ENCODE data around the gene TACC2.

The TACC2 gene

GRCh38 chr10:122138831-122139625 is 150.1 kb downstream of the TACC2 start:
- no peaks in the 10 kb centered on the region for H3K9me3 Mint-ChIP-seq
- H3K27ac Mint-ChIP-seq = no peak overlapping the region
- no peaks in the 10 kb centered on the region for H3K27me3 Mint-ChIP-seq (ENCODE audit: low read depth)
- no peaks in the 10 kb centered on the region for H3K36me3 Mint-ChIP-seq (ENCODE audit: low read depth)
- no peak overlapping the region for H3K4me3 Mint-ChIP-seq
- H3K4me1 Mint-ChIP-seq (ENCODE audit: low read depth) = no peaks in the 10 kb centered on the region

- Mint-ChIP-seq H3K27ac (no peak overlapping the region), H3K4me3 (no peak overlapping the region), H3K9me3 (no peaks in the 10 kb centered on the region), H3K36me3 (ENCODE audit: low read depth) (no peaks in the 10 kb centered on the region), H3K4me1 (ENCODE audit: low read depth) (no peaks in the 10 kb centered on the region), H3K27me3 (ENCODE audit: low read depth) (no peaks in the 10 kb centered on the region)
Observed at GRCh38 chr10:122139627-122140170, 150.7 kb downstream of the TACC2 start.

- Mint-ChIP-seq H3K9me3 (no peaks in the 10 kb centered on the region), H3K4me3 (no peak overlapping the region), H3K4me1 (ENCODE audit: low read depth) (no peaks in the 10 kb centered on the region), H3K27me3 (ENCODE audit: low read depth) (no peaks in the 10 kb centered on the region), H3K36me3 (ENCODE audit: low read depth) (no peaks in the 10 kb centered on the region), H3K27ac (no peak overlapping the region)
Observed at GRCh38 chr10:122140461-122140902, 151.5 kb downstream of the TACC2 start.

- Mint-ChIP-seq H3K27me3 (ENCODE audit: low read depth) (no peaks in the 10 kb centered on the region), H3K4me1 (ENCODE audit: low read depth) (no peaks in the 10 kb centered on the region), H3K27ac (no peak overlapping the region), H3K9me3 (no peaks in the 10 kb centered on the region), H3K4me3 (no peak overlapping the region), H3K36me3 (ENCODE audit: low read depth) (no peaks in the 10 kb centered on the region)
Observed at GRCh38 chr10:122140941-122141623, 152.1 kb downstream of the TACC2 start.

- Mint-ChIP-seq H3K4me1 (ENCODE audit: low read depth) (no peaks in the 10 kb centered on the region), H3K36me3 (ENCODE audit: low read depth) (no peaks in the 10 kb centered on the region), H3K27ac (no peak overlapping the region), H3K27me3 (ENCODE audit: low read depth) (no peaks in the 10 kb centered on the region), H3K4me3 (no peak overlapping the region), H3K9me3 (no peaks in the 10 kb centered on the region)
Observed at GRCh38 chr10:122141821-122142640, 153.1 kb downstream of the TACC2 start.

- H3K4me3 Mint-ChIP-seq = no peak overlapping the region
- no peaks in the 10 kb centered on the region for H3K36me3 Mint-ChIP-seq (ENCODE audit: low read depth)
- H3K27me3 Mint-ChIP-seq (ENCODE audit: low read depth) = no peaks in the 10 kb centered on the region
- no peaks in the 10 kb centered on the region for H3K9me3 Mint-ChIP-seq
- no peak overlapping the region for H3K27ac Mint-ChIP-seq
- H3K4me1 Mint-ChIP-seq (ENCODE audit: low read depth) = no peaks in the 10 kb centered on the region
Observed at GRCh38 chr10:122142641-122143237, 153.8 kb downstream of the TACC2 start.

GRCh38 chr10:122143238-122143841 is 154.4 kb downstream of the TACC2 start:
- Mint-ChIP-seq H3K4me1 (ENCODE audit: low read depth) (no peaks in the 10 kb centered on the region), H3K4me3 (no peak overlapping the region), H3K9me3 (no peaks in the 10 kb centered on the region), H3K27ac (no peak overlapping the region), H3K36me3 (ENCODE audit: low read depth) (no peaks in the 10 kb centered on the region), H3K27me3 (ENCODE audit: low read depth) (no peaks in the 10 kb centered on the region)

GRCh38 chr10:122144199-122144598 is 155.2 kb downstream of the TACC2 start:
- no peaks in the 10 kb centered on the region for H3K9me3 Mint-ChIP-seq
- no peaks in the 10 kb centered on the region for H3K36me3 Mint-ChIP-seq (ENCODE audit: low read depth)
- H3K27ac Mint-ChIP-seq = no peak overlapping the region
- H3K27me3 Mint-ChIP-seq (ENCODE audit: low read depth) = no peaks in the 10 kb centered on the region
- no peak overlapping the region for H3K4me3 Mint-ChIP-seq
- no peaks in the 10 kb centered on the region for H3K4me1 Mint-ChIP-seq (ENCODE audit: low read depth)

- Mint-ChIP-seq H3K9me3 (no peaks in the 10 kb centered on the region), H3K36me3 (ENCODE audit: low read depth) (no peaks in the 10 kb centered on the region), H3K27ac (no peak overlapping the region), H3K27me3 (ENCODE audit: low read depth) (no peaks in the 10 kb centered on the region), H3K4me3 (no peak overlapping the region), H3K4me1 (ENCODE audit: low read depth) (no peaks in the 10 kb centered on the region)
Observed at GRCh38 chr10:122145113-122145512, 156.2 kb downstream of the TACC2 start.

- Mint-ChIP-seq H3K4me1 (ENCODE audit: low read depth) (no peaks in the 10 kb centered on the region), H3K36me3 (ENCODE audit: low read depth) (no peaks in the 10 kb centered on the region), H3K4me3 (no peak overlapping the region), H3K27me3 (ENCODE audit: low read depth) (no peaks in the 10 kb centered on the region), H3K27ac (no peak overlapping the region), H3K9me3 (no peaks in the 10 kb centered on the region)
Observed at GRCh38 chr10:122147663-122148062, 158.7 kb downstream of the TACC2 start.

- no peak overlapping the region for H3K27ac Mint-ChIP-seq
- no peaks in the 10 kb centered on the region for H3K4me1 Mint-ChIP-seq (ENCODE audit: low read depth)
- H3K9me3 Mint-ChIP-seq = no peaks in the 10 kb centered on the region
- no peaks in the 10 kb centered on the region for H3K27me3 Mint-ChIP-seq (ENCODE audit: low read depth)
- H3K4me3 Mint-ChIP-seq = no peak overlapping the region
- H3K36me3 Mint-ChIP-seq (ENCODE audit: low read depth) = no peaks in the 10 kb centered on the region
Observed at GRCh38 chr10:122148876-122149560, 160.1 kb downstream of the TACC2 start.

- Mint-ChIP-seq H3K36me3 (ENCODE audit: low read depth) (no peaks in the 10 kb centered on the region), H3K27me3 (ENCODE audit: low read depth) (no peaks in the 10 kb centered on the region), H3K27ac (no peak overlapping the region), H3K4me3 (no peak overlapping the region), H3K9me3 (no peaks in the 10 kb centered on the region), H3K4me1 (ENCODE audit: low read depth) (no peaks in the 10 kb centered on the region)
Observed at GRCh38 chr10:122149561-122150505, 160.9 kb downstream of the TACC2 start.

All from T-helper 1 cell treated with Interleukin-12 subunit alpha and Interleukin-12 subunit beta and Interleukin-4 antibody, amounts not matched to agents 30 μg/mL and 1 μg/mL, for 36 hours (primary cell).